Stimulated activated naive CD8-positive, alpha-beta T cell treated with anti-CD3 and anti-CD28 coated beads, Interleukin-15, Interleukin-2, amounts not matched to agents 100 U/mL and 50 U/mL, for 24 hours (primary cell): Measurements from ENCODE around the gene RPL23.

Source experiments
- ATAC-seq: fragments of 150-1000 bp; cut with Tn5 transposase; one replicate; pipeline ENCODE4 v1.10.0; 2021
- DNase-seq: peaks from one replicate; pipeline ENCODE4 v3.0.0; 2021

Gene RPL23

DNA sequence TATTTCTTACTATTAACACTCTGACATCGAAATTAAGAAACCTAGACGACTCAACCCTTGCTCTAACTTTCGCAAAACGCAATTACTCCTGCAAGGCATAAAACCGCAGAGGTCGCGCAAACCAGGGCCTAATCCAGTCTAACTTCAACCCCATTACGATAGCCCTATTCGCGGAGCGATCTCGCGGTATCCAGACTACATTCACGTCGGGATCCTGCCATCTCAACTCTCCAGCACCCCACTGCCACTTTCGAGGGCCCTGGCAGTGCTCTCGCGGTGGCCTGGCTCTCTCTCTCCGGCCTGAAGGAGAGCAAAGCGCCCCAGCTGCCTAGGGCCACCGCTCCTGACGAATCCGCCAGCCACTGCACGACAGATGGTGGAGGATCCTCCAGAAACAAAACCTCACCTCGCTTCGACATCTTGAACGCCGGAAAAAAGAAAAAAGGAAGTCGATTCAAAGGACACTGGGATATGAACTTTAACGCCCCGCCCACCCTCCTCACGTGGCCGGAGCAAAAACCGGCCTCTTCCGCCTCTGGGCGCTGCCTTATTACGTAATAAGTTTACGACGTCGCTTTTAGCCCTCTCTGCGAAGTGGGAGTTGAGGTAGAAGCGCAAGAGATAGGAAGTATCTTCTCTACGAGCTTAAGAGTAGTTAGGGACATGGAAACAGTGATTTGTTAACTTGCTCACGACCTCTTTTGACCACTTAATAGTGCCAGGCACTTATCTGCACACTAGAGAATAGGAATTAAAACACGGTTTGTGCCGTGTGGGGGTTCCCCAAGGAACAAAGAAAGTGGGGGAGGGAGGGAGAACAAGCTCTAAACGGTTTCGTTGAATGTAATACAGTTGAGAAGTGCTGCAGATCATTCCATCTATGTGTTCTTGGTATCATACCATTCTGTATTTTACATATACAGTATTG is at the start of gene RPL23:
Gene RPL23 (minus strand): TSS at position 430 of the 928 bp plus-strand sequence. CDS start 11 bp downstream, at position 419.
- ATAC-seq: peak; percentile 87
- DNase-seq: peak; percentile 91

- ATAC-seq (no peak), DNase-seq (no peak)
These were observed 47.6 kb upstream of the RPL23 start for GRCh38 chr17:38900978-38901656.

GRCh38 chr17:38899421-38899820 is 45.9 kb upstream of the RPL23 start:
- peak; percentile 4 for ATAC-seq
- no peak for DNase-seq

- ATAC-seq (peak; percentile 90), DNase-seq (peak; percentile 92)
These were observed 45.4 kb upstream of the RPL23 start for GRCh38 chr17:38898812-38899348.

DNA sequence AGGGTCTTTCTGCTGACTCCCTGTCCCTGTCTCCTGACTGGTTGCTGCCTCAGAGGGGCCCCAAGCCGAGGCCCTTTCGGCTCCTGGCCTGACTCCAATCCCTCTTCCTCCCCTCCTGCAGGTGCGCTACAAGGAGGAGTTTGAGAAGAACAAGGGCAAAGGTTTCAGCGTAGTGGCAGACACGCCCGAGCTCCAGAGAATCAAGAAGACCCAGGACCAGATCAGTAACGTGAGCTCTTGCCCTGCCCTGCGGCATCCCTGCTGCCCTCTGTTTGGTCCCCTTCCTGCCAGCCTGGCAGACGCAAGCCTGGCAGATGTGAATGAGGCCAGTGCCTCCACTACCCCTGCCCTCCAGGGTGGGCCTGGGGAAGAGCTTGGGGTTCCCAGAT is 44.8 kb upstream of the RPL23 start:
- ATAC-seq (peak; percentile 26), DNase-seq (no peak)

DNA sequence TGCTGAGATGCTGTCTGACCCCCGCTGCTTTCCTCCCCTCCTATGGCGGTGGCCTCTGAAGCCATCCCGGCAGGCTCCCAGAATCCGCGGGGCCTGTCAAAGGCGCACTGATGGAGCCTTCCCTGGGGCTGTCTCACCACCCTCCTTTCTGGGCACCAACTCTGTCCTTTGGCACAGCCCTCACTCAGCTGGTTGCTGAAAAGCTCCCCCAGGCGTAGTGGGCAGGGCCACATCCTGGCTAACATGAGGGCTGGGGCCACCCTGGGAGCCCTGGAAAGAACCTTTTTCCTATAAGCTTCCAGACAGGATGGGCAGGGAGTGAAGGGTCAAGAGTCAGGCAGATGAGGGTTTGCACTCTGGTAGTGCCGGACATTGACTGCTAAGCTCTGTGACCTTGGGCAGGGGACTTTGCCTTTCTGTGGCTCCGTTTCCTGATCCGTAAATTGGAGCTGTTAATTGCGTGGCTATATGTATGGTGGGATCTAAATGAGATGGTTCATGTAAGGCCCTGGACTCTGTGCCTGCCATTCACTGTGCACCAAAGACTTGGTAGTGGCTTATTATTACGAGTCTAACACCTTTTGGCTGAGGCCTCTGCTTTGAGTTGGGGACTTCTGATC is 44.3 kb upstream of the RPL23 start:
- ATAC-seq: peak; percentile 1
- no peak for DNase-seq

DNA sequence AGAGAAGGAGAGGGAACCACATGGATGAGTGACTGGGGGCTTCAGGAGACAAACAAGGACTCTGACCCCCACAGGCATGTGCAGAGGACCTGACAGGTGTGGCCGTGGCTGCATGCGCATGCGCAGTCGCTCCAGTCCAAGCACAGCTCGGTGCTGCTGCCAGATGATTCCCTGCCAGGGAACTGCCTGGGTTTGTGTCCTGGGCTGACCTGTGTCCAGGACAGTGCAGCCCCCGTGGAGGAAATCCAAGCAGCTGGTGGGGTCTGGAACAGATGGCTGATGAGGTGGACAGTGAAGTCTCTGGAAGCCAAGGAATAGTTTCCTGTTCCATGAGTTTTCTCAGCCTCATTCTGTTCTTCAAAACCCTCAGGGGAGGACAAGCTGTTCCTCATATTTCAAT is 43.7 kb upstream of the RPL23 start:
- ATAC-seq: no peak
- DNase-seq: no peak

DNA sequence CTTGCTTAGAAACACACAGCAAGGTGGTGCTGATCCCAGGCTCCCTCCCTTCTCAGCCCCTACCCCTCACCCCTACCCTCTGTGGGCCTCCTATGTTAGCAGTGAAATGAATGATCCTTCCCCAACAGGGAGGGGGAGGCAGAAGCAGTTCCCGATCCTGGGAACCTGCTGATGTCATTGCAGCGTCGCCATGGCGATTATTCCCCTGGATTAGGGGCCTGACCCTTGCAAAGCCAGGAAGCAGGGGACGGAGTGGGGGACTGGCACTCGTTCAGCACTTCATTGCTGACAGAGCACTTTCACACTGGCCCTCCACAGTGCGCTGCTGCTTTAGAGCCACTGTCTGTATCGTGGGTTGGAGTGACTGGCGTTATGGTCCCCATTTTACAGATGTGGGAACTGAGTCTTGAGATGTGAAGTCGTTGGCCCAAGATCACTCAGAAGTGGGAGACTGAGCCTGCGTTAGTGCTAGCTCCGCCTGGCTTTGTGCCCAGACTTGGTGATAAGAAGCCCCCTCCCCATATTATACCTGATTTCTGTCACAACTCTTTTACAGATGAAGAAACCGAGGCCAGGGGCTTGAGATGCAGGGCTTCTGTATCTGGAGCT is 42.9 kb upstream of the RPL23 start:
- no peak for DNase-seq
- no peak for ATAC-seq

GRCh38 chr17:38894276-38894675 is 40.8 kb upstream of the RPL23 start:
- ATAC-seq (no peak), DNase-seq (no peak)

DNA sequence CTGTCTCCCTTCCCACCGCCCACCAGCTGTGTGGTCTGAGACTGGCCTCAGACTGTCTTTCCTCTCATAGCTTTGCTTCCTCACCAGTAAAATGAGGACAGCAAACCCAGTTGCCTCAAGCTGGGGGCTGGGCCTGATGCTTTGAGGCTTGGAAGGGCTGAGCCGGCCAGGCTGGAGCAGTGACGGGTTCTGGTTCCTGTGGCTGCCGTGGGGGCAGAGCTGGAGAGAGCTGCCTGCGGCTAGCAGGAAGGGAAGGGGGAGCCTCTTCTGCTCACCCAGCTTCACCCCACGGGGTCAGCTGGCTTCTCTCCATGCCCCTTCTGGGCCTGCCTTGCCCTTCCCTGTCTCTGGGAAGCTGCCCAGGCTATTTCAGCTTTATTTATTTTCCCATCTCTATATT is 40.1 kb upstream of the RPL23 start:
- peak; percentile 64 for DNase-seq
- peak; percentile 62 for ATAC-seq

GRCh38 chr17:38893113-38893512 is 39.6 kb upstream of the RPL23 start:
- no peak for DNase-seq
- ATAC-seq: no peak

- no peak for DNase-seq
- no peak for ATAC-seq
These were observed 39.1 kb upstream of the RPL23 start for GRCh38 chr17:38892620-38893019.

DNA sequence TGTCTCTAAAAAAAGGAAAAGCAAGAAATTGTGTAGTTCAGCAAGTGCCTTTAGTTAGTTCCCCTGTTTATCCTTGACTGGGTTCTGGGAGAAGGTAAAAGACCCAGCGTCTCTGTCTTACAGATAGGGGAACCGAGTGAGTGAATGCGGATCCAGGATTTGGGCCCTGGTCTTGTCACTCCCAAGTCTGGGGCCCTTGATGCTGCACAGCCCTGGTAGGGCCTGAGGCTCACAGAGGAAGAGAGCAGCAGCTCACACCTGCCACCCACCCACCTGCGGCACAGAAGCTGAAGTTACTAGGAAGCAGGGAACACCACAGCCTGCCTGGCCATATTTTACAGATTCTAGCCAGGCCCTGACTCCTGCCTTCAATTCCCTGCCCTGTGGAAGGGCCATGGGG is 38.6 kb upstream of the RPL23 start:
- peak; percentile 26 for ATAC-seq
- no peak for DNase-seq

DNA sequence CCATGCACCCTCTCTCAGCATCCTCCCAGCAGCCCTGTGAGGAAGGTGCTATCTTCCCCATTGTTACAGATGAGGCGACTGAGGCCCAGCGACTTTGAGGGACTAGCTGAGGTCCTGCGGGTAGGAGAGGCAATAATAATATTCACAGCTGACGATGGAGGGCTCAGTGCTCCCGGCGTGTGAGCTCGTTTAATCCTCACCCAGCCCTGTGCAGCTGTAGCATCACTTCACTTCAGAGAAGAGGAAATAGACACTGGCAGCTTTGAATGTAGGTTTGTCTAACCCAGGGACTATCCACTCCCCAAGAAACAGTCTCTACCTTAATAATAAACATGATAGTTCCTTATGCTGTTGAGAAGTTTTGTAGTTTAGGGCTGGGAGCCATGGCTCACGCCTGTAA is 37.9 kb upstream of the RPL23 start:
- ATAC-seq: no peak

DNA sequence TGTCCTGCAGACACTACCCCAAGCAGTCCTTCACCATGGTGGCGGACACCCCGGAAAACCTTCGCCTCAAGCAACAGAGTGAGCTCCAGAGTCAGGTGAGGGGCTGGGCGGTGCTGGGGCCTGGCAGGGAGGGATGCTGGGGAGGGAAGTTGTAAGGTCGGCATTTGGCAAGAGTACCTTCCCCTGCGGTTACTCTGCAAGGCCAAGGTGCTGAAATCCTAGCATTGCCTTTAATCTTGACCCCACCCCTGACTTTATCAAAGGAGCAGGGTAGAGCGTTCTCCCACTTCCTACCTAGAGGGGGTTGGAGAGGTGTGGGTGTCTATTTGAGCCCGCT is 36.9 kb upstream of the RPL23 start:
- DNase-seq (no peak), ATAC-seq (peak; percentile 5)

More for the DNA sequence above, 37.9 kb upstream of the RPL23 start:
- DNase-seq: no peak

DNA sequence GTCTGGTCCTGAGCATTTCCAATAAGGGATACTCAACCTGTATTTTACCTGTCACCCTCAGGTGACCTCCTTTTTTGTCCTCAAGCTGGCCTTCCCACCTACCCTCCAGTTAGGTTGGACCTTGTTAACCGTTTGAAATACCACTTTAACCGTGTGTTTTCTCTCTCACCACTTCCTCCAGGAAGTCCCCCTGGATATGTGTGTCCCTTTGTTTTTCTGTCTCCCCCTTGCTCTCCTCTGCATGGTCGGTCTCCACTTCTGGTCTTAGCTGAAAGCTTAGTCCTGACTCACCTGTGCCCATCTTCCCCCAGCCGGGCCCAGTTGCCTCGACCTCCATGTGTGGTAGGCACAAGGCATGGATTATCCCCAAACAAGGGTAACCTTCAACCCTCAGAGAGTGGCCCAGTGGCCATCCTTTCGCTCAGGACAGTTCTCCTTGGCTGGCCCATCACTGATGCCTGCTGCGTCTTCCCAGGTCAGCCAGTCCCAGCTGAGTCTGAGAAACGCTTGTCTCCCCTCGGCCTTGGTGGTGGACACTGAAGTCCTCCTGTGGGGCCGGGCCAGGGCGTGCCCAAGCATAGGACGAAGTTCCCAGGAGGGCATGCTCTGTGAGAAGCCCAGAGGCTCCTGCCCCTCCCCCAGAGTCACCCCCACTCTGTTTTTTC is 36.4 kb upstream of the RPL23 start:
- DNase-seq: no peak
- ATAC-seq: no peak

DNA sequence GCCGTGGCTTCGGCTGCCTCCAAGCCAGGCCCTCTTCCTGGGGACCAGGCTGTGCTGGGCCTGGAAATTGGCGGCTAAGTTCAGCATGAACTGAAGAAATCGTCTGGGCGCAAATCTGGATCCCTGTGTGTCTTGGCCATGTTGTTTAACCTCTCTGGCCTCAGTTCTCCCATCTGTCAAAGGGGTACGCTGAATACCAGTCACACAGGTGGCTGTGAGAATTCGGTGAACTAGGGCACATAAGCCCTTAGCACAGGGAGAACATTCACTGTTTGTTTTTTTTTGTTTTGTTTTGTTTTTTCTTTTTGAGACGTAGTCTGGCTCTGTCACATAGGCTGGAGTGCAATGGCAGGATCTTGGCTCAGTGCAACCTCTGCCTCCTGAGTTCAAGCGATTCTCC is 35.3 kb upstream of the RPL23 start:
- ATAC-seq (no peak), DNase-seq (no peak)

- ATAC-seq: no peak
- DNase-seq: no peak
These were observed 33.1 kb upstream of the RPL23 start for GRCh38 chr17:38886643-38887010.

DNA sequence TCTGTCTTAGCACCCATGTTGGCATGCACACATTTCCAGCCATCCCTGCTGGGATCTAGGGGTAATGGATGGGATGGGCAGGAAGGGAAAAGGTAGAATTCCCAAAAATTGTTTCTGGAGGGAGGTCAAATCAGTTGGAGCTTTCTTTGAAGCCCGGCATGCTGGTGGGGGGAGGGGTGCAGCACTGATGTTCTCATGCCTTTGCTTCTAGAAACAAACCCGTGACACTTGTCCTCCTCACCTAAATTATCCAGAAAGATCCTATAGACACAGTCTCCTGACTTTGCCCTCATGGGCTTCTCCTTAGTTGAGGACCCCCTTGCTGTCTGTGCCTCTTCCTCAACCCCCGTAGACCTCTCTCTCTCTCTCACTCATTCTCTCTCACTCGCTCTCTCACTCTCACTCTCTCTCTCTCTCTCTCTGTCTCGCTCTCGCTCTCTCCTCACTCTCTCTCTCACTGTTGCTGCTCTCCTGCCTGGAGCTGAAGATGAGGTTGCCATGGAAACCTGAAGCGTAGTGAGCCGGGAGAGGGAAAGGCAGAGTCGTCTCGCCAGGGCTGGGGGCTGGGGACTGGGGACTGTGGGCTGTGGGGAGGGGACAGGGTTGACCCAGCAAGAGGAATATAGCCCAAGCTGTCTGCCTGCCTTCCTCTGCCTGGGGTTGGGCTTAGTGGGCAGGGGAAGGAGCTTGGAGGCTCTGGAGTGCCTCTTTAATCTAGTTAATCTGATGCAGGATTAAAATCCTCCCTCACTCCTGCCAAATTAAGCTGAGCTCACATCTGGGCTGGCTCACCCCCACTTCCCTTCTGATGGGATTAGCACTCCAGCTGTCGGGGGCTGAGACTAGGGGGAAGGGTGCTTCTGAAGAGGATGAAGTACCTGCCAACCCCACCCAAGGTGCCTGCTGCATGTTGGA is 32.5 kb upstream of the RPL23 start:
- no peak for ATAC-seq
- no peak for DNase-seq

DNA sequence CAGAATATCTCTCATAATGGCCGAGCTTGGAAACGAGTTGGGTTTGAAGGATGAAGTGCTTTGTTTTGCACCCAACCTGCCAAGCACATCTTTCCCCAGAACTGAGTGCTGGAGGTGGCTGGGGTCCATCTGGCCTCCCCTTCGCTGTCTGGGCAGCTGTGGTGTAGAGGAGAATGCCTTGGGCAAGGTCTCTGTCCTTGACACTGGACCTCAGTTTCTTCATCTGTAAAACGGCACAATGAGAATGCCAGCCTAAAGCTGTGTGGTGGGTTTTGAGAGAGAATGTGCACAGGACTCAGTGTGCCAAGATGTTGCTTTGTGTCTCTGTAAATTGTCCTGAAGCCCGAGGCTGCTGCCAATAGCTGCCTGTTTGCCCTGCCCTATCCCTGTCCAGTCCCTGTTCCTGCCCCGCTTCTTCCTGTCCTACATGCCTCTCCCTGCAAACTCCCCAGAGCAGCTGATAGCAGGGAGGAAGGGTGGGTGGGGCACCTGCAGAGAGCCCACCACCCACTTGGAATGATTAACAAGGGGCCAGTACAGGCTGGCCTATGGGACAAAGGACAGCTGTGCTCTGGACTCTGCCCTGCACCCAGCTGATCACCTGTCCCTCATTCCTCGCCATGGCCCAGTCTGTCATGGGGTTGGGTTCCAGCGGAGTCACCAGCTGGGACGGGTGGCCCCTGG is 31.7 kb upstream of the RPL23 start:
- DNase-seq: no peak
- ATAC-seq: no peak
